Body of pancreas (tissue), 4 donors: ENCODE measurements around the gene BACH2.
"Not testable (repeated sequence)": the region's sequence is repeated elsewhere in the genome, so short reads cannot be mapped to it uniquely, and the experiment has no call there.

Experiments used
- POLR2A ChIP-seq, 3 donors: fragments of 450-650 bp; IDR thresholded peaks; one replicate each; pipeline ENCODE4 v1.6.1; 2016; ENCODE audit warnings: antibody characterized with exemption in 3 of 3, mild to moderate bottlenecking in 2 of 3
- TF ChIP-seq, protein P1 (sequence below), 7 experiments: fragments of 450-650 bp in 4 of 7; fragments of 200-600 bp in 3 of 7; sonication (generic) in 3 of 7; IDR thresholded peaks; one replicate each; pipeline ENCODE4 v1.5.1; 2016 to 2019; ENCODE audit warnings: antibody characterized with exemption in 7 of 7

DNA sequence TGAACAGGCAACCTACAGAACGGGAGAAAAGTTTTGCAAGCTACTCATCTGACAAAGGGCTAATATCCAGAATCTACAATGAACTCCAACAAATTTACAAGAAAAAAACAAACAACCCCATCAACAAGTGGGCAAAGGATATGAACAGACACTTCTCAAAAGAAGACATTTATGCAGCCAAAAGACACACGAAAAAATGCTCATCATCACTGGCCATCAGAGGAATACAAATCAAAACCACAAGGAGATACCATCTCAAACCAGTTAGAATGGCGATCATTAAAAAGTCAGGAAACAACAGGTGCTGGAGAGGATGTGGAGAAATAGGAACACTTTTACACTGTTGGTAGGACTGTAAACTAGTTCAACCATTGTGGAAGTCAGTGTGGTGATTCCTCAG lies 237.5 kb downstream of the BACH2 start:
- TF ChIP-seq, protein P1, sequence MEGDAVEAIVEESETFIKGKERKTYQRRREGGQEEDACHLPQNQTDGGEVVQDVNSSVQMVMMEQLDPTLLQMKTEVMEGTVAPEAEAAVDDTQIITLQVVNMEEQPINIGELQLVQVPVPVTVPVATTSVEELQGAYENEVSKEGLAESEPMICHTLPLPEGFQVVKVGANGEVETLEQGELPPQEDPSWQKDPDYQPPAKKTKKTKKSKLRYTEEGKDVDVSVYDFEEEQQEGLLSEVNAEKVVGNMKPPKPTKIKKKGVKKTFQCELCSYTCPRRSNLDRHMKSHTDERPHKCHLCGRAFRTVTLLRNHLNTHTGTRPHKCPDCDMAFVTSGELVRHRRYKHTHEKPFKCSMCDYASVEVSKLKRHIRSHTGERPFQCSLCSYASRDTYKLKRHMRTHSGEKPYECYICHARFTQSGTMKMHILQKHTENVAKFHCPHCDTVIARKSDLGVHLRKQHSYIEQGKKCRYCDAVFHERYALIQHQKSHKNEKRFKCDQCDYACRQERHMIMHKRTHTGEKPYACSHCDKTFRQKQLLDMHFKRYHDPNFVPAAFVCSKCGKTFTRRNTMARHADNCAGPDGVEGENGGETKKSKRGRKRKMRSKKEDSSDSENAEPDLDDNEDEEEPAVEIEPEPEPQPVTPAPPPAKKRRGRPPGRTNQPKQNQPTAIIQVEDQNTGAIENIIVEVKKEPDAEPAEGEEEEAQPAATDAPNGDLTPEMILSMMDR (IDR thresholded peaks at IDR 0.05) = not testable (repeated sequence)
- not testable (repeated sequence) for TF ChIP-seq POLR2A (IDR thresholded peaks at IDR 0.05)
